ENCODE data around the gene OR6Y1. TPM values are rescaled to one million over a fixed set of nuclear protein-coding genes. Genes with fewer than 3 reads are reported as not detected.

OR6Y1 gene
- total and polyA plus RNA-seq, 2 of the 8 experiments (the other 6 are each of a cell fraction or from before 2014, with no cell fraction given): 0.07 TPM; not detected in 1

- H3K79me2 ChIP-seq (ENCODE audit: control insufficient read depth in 1 of 2, insufficient read depth in 2 of 2, low read length in 2 of 2): no peaks in the 10 kb centered on the region; a peak in 1 of 4 replicates
- H3K4ac ChIP-seq (replicated peaks; ENCODE audit: insufficient read length, low read depth, low read length): no peak overlapping the region
- no peaks in the 10 kb centered on the region for H3K23me2 ChIP-seq (ENCODE audit: low read depth, low read length)
- no peak overlapping the region for H3K14ac ChIP-seq (ENCODE audit: insufficient read length)
- CTCF ChIA-PET (ENCODE audit: partially characterized antibody): interaction anchor here (1.1 kb wide), 1 partner anchor 413 kb away, joined by 3 read pairs; no protein-coding TSS in a partner anchor
- no peaks in the 10 kb centered on the region for H3K79me1 ChIP-seq (ENCODE audit: low read depth, low read length)
- no peak overlapping the region for H2AFZ ChIP-seq (ENCODE audit: low read length)
- H2BK15ac ChIP-seq (ENCODE audit: low read length): no peak overlapping the region
- H4K8ac ChIP-seq (ENCODE audit: extremely low read depth, insufficient read depth, low read length): no peak overlapping the region
- no peak for DNase-seq (ENCODE audit: low read depth in 1 of 2, low spot score in 2 of 2)
- H3K36me3 ChIP-seq (ENCODE audit: control insufficient read depth in 2 of 4, insufficient read depth in 4 of 4, low read length in 3 of 4): no peaks in the 10 kb centered on the region
- 95% methylated on average over 4 of the region's 4 CpGs; no CpG with 5 or more reads in 1 of the 2 experiments for WGBS, 2 experiments (ENCODE audit: extremely low coverage in 1 of 2, insufficient coverage in 1 of 2, insufficient read length in 1 of 2, insufficient replicate concordance in 2 of 2, low coverage in 1 of 2, low lambda C conversion rate in 2 of 2, missing lambda C conversion rate in 1 of 2)
- no peak overlapping the region for H2BK120ac ChIP-seq (replicated peaks; ENCODE audit: low read depth, low read length)
- H3K4me1 ChIP-seq (replicated peaks in 1 of 4; ENCODE audit: control insufficient read depth in 3 of 4, insufficient read depth in 4 of 4, low read length in 3 of 4): no peaks in the 10 kb centered on the region
- H2AK5ac ChIP-seq (ENCODE audit: low read depth, low read length): no peak overlapping the region
- no peak overlapping the region for H3K4me2 ChIP-seq (ENCODE audit: insufficient read depth in 1 of 2, low read depth in 2 of 2, low read length in 2 of 2)
- H3K18ac ChIP-seq (ENCODE audit: extremely low read depth, low read length): no peak overlapping the region
- H3K9me3 ChIP-seq (ENCODE audit: insufficient read depth in 2 of 2, low read depth in 1 of 2, low read length in 1 of 2): no peaks in the 10 kb centered on the region
- no peak overlapping the region for H3K27ac ChIP-seq (ENCODE audit: low read depth, low read length)
- no peak overlapping the region for H4K91ac ChIP-seq (replicated peaks; ENCODE audit: insufficient read length, low read length)
- H3K9ac ChIP-seq (replicated peaks in 1 of 4; ENCODE audit: extremely low read depth in 1 of 4, low read depth in 3 of 4, low read length in 3 of 4): no peak overlapping the region
- H2BK12ac ChIP-seq (ENCODE audit: low read depth, low read length): no peak overlapping the region
- H2BK20ac ChIP-seq (ENCODE audit: low read length): no peak overlapping the region
- H3K56ac ChIP-seq (replicated peaks; ENCODE audit: insufficient read length, low read depth, low read length): no peak overlapping the region
- no peak overlapping the region for H2BK5ac ChIP-seq (ENCODE audit: low read depth, low read length)
- no peak overlapping the region for H3K23ac ChIP-seq (ENCODE audit: insufficient read length)
- no peak overlapping the region for H3K4me3 ChIP-seq (ENCODE audit: extremely low read depth in 1 of 4, insufficient read depth in 2 of 4, low read depth in 3 of 4, low read length in 4 of 4)
- H4K5ac ChIP-seq (ENCODE audit: insufficient read length, low read depth, low read length): no peak overlapping the region
- no peak for TF ChIP-seq MAX (IDR thresholded peaks at IDR 0.05)
- no peak for TF ChIP-seq CREB1 (IDR thresholded peaks at IDR 0.05)
- no peak for TF ChIP-seq CBX8 (IDR thresholded peaks at IDR 0.05; ENCODE audit: borderline replicate concordance, low read depth, low read length)
- no peak for TF ChIP-seq GTF2F1 (IDR thresholded peaks at IDR 0.05; ENCODE audit: borderline replicate concordance, low read depth, low read length)
- TF ChIP-seq JUN (IDR thresholded peaks at IDR 0.05; ENCODE audit: low read depth, low read length): no peak
- no peak for TF ChIP-seq SIRT6 (IDR thresholded peaks at IDR 0.05; ENCODE audit: low read length)
- no peak for TF ChIP-seq POLR2A (IDR thresholded peaks at IDR 0.05; ENCODE audit: control extremely low read depth in 1 of 2, low read depth in 2 of 2, low read length in 2 of 2)
- no peak for TF ChIP-seq PHF8 (conservative IDR thresholded peaks at IDR 0.05; ENCODE audit: low read depth, low read length)
- TF ChIP-seq RAD21 (IDR thresholded peaks at IDR 0.05 in 1 of 2, conservative IDR thresholded peaks at IDR 0.05 in 1 of 2; ENCODE audit: low read depth in 2 of 2, low read length in 2 of 2): no peak
- no peak for TF ChIP-seq JUND (IDR thresholded peaks at IDR 0.05; ENCODE audit: low read length)
- TF ChIP-seq TCF12 (IDR thresholded peaks at IDR 0.05; ENCODE audit: low read depth, low read length): no peak
- no peak for TF ChIP-seq USF2 (IDR thresholded peaks at IDR 0.05; ENCODE audit: low read length)
- no peak for TF ChIP-seq TBP (IDR thresholded peaks at IDR 0.05; ENCODE audit: low read depth, low read length)
- no peak for FAIRE-seq
- no peaks in the 10 kb centered on the region for H4K20me1 ChIP-seq (replicated peaks in 1 of 2; ENCODE audit: control insufficient read depth in 1 of 2, insufficient read depth in 2 of 2, low read length in 2 of 2)
- POLR2A ChIA-PET (ENCODE audit: partially characterized antibody): no interaction called here
- H3K27me3 ChIP-seq (replicated peaks in 1 of 4; ENCODE audit: control insufficient read depth in 3 of 4, extremely low read depth in 1 of 4, insufficient read depth in 3 of 4, low read length in 3 of 4): no peaks in the 10 kb centered on the region
Measured at GRCh38 chr1:158583962-158584361, 29.8 kb upstream of the OR6Y1 start.
